Fibroblast of lung (primary cell): ENCODE measurements around the gene NAT8L.

Source experiments
- EZH2 ChIP-seq: IDR thresholded peaks from 2 replicates; pipeline ENCODE4 v1.5.1; 2012; ENCODE audit warnings: low read length, control low read depth, mild to moderate bottlenecking; ENCODE audit errors: missing control alignments
- TF ChIP-seq, protein P1 (sequence below), 2 donors: IDR thresholded peaks in 1 of 2; conservative IDR thresholded peaks in 1 of 2; 1 replicate in 1 of 2; 2 replicates in 1 of 2; pipeline ENCODE4 v1.5.1; 2011 to 2012; ENCODE audit warnings: low read length in 2 of 2, control low read depth in 1 of 2, inconsistent platforms in 1 of 2, low read depth in 1 of 2, mild to moderate bottlenecking in 1 of 2

DNA sequence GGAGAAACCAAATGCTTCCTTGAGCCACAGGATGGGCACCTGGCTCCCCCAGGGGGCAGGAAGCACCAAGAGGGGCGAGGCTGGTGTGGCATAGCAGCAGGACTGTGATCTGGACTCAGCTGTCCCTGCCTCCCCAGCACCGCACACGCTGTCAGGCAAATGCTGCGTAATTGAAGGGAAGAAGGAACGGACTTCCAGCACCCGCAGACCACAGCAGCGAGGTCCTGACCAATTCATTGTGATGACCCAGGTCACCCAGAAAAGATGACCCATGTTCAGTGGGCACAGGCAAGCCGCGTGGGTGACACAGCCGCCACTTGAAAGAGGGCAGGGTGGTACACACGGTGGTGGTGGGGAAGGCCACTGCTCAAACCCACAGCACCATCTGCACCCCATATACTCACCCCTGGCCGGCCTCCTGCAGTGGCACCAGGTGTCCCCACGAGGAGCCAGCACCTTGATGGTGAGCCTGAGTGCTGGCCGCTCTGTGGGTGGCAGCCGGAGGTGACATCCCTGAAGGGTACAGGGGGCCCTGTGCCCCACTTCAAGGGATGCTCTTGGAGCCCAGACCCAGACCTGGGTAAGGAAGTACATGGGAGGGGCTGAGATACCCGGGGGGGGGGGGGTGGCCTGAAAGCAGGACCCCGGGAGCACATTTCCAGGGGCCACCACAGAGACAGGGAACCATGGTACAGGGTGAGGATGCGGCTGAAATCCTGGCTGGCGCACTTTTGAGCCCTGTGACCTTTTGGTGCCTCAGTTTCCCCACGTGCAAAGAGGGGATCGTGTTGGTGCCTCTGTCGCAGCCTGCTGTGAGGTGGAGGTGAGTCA lies 11.5 kb downstream of the NAT8L start:
- TF ChIP-seq, protein P1, sequence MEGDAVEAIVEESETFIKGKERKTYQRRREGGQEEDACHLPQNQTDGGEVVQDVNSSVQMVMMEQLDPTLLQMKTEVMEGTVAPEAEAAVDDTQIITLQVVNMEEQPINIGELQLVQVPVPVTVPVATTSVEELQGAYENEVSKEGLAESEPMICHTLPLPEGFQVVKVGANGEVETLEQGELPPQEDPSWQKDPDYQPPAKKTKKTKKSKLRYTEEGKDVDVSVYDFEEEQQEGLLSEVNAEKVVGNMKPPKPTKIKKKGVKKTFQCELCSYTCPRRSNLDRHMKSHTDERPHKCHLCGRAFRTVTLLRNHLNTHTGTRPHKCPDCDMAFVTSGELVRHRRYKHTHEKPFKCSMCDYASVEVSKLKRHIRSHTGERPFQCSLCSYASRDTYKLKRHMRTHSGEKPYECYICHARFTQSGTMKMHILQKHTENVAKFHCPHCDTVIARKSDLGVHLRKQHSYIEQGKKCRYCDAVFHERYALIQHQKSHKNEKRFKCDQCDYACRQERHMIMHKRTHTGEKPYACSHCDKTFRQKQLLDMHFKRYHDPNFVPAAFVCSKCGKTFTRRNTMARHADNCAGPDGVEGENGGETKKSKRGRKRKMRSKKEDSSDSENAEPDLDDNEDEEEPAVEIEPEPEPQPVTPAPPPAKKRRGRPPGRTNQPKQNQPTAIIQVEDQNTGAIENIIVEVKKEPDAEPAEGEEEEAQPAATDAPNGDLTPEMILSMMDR (conservative IDR thresholded peaks at IDR 0.05 in 1 of 2, IDR thresholded peaks at IDR 0.05 in 1 of 2; ENCODE audit: low read depth in 1 of 2, low read length in 2 of 2): no peak
- TF ChIP-seq EZH2: no peak
